Tongue (tissue), 2 donors: ENCODE measurements around the gene ATP5F1D. TPM values are rescaled to one million over a fixed set of nuclear protein-coding genes. Genes with fewer than 3 reads are reported as not detected.
"Not testable (repeated sequence)": the region's sequence is repeated elsewhere in the genome, so short reads cannot be mapped to it uniquely, and the experiment has no call there.

Experiments used
- DNase-seq: peaks from one replicate; pipeline ENCODE4 v3.0.0-alpha.2; 2015
- total RNA-seq: library from RNA; depleted of rRNA; stranded (reverse); fragments of >200 nt; gene quantifications from one replicate; pipeline ENCODE4 v1.2.3, GENCODE V29; 2014

Gene ATP5F1D
- total RNA-seq: 67.2 TPM

DNA sequence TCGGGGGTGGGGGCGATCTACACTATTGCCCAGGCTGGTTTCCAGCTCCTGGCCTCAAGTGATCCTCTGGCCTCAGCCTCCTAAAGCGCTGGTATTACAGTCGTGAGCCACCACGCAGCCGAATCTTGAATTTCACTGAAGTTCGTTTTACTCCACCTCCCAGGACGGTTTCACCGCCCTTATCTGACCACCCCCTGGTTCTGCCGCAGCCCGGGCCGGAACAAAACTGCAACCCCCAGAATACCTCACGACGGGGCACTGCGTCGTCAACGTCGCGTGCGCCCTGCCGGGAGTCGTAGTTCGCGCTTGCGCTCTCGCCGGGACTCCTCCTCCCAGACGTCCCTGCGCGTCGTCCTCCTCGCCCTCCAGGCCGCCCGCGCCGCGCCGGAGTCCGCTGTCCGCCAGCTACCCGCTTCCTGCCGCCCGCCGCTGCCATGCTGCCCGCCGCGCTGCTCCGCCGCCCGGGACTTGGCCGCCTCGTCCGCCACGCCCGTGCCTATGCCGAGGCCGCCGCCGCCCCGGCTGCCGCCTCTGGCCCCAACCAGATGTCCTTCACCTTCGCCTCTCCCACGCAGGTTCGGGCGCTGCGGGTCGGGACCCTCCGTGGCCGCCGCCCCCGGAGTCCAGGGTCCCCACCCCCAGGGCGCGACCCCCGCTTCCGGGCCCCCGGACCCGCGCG is at the start of gene ATP5F1D:
ATP5F1D (plus strand) TSS at position 335 of the 679 bp plus-strand sequence; CDS start at position 435, 100 bp downstream.
- peak; percentile 98 for DNase-seq

DNA sequence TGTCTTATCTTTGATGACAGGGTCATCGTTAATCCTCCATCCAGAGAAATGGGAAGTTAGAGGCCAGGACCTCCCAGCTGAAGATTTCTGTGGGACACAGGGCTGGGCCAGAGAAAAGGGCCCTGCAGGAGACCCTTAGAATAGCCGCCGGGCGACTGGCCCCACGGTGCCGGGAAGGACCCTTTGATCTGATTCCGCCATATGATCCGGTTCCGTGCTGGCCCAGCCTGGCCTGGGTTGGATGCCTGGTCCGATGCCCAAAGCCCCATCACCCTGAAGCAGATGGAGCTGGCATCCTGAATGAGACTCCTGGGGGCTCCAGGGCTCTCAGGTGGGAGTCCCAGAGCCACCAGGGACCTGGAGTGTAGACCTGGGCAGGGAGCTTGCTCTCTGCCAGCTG is 42.0 kb upstream of the ATP5F1D start:
- no peak for DNase-seq

DNA sequence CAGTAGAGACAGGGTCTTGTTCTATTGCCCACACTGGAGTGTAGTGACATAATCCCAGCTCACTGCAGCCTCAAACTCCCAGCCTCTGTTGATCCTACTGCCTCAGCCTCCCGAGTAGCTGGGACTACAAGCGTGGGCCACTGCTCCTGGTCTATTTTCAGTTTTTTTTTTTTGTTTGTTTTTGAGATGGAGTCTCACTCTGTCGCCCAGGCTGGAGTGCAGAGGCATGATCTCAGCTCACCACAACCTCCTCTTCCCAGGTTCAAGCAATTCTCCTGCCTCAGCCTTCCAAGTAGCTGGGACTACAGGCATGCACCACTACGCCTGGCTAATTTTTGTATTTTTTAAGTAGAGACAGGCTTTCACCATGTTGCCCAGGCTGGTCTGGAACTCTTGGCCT is 40.9 kb upstream of the ATP5F1D start:
- not testable (repeated sequence) for DNase-seq

DNA sequence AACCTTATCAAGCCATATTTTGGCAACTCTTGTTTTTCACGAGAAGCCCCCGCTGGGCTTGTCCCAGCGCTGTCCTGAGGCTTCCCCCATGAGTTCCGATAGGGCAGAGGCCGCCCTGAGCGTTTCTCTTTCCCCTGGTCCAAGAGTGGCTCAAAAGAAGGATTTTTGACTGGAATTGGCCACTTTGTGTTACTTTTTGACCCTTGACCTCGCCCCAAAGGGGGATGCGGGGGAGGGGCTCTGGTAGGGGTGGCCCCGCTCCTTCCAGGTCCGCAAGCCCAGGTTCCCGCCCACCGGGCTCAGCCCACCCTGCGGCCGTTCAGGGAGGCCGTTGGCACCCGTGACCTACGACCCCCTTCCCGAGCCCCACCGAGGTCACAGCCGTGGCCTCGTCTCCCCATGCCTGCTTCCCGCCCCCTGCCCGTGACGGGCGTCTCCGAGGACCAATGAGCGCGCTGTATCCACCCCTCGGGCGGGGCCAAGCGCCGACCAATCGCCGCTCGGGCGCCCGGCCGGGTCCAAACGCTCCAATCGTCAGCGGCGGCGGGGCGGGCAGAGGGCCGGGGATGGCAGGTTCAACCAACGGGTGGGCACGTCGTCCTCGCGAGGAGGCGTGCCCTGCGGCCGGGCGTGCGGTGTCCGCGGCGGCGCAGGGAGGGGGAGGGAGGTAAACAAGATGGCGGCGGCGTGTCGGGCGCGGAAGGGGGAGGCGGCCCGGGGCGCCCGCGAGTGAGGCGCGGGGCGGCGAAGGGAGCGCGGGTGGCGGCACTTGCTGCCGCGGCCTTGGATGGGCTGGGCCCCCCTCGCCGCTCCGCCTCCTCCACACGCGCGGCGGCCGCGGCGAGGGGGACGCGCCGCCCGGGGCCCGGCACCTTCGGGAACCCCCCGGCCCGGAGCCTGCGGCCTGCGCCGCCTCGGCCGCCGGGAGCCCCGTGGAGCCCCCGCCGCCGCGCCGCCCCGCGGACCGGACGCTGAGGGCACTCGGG is 36.1 kb upstream of the ATP5F1D start, which contains the start of gene STK11:
STK11 (plus strand) TSS at position 665 of the 986 bp plus-strand sequence. CDS start 1,136 bp downstream, outside the sequence.
- DNase-seq: peak; percentile 99

DNA sequence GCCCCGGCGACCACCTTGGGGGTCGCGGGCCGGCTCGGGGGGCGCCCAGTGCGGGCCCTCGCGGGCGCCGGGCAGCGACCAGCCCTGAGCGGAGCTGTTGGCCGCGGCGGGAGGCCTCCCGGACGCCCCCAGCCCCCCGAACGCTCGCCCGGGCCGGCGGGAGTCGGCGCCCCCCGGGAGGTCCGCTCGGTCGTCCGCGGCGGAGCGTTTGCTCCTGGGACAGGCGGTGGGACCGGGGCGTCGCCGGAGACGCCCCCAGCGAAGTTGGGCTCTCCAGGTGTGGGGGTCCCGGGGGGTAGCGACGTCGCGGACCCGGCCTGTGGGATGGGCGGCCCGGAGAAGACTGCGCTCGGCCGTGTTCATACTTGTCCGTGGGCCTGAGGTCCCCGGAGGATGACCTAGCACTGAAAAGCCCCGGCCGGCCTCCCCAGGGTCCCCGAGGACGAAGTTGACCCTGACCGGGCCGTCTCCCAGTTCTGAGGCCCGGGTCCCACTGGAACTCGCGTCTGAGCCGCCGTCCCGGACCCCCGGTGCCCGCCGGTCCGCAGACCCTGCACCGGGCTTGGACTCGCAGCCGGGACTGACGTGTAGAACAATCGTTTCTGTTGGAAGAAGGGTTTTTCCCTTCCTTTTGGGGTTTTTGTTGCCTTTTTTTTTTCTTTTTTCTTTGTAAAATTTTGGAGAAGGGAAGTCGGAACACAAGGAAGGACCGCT is 35.2 kb upstream of the ATP5F1D start:
- no peak for DNase-seq

DNA sequence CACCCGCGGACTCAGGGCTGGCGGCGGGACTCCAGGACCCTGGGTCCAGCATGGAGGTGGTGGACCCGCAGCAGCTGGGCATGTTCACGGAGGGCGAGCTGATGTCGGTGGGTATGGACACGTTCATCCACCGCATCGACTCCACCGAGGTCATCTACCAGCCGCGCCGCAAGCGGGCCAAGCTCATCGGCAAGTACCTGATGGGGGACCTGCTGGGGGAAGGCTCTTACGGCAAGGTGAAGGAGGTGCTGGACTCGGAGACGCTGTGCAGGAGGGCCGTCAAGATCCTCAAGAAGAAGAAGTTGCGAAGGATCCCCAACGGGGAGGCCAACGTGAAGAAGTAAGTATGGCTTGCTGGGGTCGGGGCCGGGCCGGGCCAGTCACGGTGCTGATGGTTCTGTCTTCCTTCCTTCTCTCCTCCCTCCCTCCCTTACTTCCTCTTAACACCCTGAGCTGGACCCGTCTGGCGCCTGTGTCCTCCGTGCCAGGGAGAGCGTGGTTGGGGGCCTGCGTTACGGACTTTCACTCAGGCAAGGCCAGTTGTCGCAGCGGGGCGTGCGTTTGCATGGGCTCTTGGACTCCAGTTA is 34.6 kb upstream of the ATP5F1D start:
- DNase-seq: no peak

DNA sequence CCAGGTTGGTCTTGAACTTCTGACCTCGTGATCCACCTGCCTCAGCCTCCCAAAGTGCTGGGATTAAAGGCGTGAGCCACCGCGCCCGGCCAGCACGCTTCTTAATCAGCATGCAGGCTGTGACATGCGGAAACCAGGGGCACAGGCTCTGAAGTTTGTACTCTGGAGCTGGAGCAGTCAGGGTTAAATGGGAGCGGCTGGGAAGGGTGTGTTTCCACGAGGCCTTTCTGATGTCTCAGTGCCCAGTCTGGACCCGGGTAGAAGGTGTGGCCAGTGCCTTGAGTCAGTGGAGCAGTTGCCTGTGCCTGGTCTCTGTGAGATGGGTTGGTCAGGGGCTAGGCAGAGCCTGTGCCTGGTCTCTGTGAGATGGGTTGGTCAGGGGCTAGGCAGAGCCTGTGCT is 32.7 kb upstream of the ATP5F1D start:
- DNase-seq: not testable (repeated sequence)

DNA sequence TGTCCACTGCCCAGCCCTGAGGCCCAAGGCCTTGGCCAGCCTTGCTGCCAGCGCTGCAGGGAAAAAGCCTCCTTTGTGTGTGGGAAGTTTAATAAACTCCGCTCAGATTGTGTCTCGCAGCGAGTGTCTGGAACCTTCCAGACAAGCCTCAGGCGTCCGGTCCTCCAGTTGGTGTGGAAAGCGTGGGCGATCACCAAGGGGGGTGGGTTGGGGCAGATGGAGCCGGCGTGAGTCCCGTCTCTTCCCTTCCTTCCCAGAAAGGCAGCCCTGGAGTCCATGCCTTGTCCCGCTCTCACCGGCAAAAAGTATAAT is 31.4 kb upstream of the ATP5F1D start:
- DNase-seq: no peak

DNA sequence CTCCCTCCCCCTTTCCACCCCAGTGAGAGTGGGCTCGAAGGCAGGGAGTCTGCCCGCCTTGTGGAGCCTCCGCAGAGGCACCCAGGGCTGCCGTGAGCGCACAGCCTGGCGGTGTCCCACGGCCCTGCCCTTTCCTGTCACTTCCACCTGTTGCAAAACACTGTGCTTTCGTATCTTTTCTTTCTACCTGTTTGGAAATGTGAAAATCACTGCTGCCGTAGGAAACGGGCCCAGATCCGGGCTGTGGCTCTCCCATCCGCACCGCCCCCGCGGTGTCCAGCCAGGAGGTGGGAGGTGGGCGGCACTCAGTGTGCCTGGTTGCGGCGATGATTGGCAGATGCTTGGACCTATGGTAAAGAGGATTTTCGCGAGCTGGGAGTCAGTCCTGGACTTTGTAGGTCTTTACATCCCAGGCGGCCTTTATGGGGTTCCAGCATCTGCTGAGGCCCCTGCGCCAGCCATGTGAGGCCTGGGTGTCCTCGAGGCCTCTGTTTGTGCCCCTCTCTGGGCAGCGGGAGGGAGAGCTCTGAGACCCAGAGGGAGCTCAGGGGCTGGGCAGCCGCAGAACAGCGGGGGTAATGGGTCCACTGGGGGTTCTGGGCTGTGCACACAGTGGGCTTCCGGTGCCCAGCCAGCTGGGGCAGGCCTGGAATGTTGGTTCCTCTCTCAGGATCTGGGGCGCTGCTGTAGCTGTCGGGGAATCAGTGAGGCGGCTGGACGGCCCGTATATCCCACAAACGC is 29.9 kb upstream of the ATP5F1D start:
- no peak for DNase-seq

DNA sequence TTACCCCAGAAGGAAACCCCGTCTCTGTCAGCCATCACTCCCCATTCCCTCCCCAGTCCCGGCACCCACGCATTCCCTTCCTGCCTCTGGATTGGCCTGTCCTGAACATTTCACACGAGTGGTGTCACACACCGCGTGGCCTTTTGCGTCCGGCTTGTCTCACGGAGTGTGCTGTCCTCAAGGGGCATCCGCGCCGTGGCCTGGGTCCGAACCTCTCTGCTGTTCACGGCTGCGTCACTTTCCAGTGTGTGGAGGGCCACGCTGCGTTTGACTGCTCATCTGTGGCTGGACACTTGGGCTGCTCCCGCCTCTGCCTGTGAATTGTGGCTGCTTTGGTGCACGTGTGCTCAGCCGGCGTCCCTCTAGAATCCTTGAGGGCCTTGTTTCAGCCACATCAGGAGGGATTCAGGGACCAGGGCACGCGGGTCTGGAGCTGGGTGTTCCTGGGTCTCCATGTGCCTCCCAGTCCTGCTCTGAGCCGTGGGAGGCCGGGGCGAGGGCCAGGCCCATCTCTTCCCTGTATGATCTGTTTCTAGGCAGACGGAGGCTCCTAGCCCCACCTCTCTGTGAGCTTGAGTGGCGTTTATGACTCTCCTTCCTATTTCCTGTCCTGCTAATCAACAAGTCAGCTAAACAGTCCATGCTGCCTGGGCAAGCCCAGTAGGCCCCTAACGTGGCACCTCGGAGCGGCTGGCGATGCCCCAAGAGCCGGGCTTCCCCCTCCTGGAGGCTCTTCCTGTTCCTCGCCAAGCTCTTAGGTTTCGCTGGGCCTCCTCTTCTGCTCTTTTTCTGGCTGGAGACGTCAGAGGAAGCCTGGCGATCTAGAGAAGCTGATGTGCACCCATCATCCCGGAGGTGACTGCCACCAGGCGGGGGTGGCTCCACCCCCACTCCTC is 27.9 kb upstream of the ATP5F1D start:
- peak; percentile 51 for DNase-seq

DNA sequence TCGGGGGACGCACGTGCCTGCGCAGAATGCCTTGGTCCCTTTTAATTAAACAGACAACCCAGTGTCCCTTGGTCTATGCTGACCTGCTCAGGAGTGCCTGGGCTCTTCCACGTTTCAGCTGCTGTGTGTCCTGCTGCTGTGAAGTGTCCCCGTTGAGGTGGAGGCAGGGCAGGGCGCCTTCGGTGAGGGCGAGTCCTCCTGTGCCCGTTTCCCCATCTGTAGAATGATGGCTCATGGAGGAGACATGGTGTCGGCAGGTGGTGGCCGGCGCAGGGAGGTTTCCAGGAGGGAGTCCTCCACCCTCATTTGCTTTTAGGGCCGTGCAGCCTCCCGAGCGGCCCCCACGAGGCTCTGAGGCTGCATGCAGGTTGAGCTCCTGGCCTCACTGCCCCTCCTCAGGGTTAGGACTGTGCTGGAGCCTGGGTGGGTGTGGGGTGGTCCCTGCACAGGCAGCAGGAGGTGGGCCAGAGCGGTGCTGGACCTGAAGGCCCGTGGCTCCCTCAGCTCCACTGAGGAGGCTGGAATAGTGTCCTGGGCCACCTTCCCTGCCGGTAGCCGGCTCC is 27.2 kb upstream of the ATP5F1D start:
- DNase-seq: no peak

DNA sequence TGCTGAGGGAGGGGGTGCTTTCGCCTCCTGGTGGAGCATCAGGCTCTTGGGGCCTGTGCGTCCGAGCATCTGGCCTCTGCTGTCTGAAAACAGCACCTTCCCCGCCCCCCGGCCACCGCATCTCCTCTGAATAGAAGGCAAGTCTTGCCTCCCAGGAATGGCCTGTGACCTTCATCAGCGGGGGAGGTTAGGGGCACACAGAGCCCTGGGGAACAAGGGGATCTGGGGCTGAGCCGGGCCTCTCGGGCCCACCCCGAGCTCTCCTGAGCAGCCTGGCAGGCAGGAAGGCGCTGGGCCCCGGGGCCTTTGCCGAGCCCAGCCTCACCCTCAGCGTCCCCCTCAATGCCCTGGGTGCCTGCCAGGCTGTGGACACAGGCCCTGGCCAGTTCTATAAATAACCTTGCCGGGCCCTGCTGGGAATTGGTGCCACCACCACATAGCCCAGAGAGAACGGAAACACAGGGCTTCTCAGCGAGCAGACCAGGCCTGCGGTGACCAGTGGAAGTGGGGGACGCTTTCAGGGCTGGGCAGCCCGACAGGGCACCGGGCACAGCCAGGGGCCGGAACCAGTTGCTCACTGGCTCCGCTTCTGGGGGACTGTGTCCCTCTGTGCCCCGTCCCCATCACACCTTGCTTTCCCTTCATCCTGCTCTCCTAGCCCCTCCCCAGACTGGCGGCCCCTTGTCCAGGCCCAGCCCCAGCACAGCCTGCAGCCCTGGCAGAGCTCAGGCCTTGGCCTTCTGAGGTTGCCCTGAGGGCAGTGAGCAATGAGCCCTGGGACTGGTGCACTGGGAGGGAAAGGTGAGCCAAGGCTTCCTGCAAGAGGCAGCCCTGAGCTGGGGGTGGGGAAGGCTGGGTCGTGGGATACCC is 26.5 kb upstream of the ATP5F1D start:
- DNase-seq: peak; percentile 59

DNA sequence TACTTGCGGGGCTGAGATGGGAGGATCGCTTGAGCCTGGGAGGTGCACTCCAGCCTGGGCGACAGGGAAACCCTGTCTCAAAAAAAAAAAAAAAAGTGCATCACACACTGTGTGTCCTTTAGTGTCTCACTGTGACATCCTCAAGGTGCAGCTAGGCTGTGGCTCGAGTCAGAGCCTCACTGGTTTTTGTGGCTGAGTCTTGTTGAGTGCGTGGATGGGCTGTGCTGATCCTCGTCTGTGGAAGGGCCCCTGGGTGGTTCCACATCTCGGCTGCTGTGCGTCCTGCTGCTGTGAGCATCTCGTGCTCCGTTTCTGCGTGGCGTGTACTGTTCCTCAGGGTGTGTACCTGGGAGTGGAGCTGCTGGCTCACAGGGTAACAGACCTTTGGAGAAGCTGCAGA is 24.8 kb upstream of the ATP5F1D start:
- DNase-seq: no peak

DNA sequence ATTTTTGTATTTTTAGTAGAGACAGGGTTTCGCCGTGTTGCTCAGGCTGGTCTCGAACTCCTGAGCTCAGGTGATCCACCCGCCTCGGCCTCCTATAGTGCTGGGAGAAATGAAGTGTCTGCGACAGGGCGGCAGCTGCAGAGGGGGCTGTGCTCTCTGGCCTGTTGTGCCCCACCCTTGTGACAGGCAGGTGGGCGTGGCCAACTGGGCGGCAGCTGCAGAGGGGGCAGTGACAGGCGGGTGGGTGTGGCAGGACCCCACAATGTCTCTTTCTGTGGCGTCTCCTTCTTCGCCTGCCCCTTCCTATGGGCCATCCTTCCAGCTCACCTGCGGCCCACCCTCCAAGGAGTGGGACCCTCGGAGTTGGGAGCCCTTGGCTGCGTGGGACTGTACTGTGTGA is 24.2 kb upstream of the ATP5F1D start:
- DNase-seq: peak; percentile 92

DNA sequence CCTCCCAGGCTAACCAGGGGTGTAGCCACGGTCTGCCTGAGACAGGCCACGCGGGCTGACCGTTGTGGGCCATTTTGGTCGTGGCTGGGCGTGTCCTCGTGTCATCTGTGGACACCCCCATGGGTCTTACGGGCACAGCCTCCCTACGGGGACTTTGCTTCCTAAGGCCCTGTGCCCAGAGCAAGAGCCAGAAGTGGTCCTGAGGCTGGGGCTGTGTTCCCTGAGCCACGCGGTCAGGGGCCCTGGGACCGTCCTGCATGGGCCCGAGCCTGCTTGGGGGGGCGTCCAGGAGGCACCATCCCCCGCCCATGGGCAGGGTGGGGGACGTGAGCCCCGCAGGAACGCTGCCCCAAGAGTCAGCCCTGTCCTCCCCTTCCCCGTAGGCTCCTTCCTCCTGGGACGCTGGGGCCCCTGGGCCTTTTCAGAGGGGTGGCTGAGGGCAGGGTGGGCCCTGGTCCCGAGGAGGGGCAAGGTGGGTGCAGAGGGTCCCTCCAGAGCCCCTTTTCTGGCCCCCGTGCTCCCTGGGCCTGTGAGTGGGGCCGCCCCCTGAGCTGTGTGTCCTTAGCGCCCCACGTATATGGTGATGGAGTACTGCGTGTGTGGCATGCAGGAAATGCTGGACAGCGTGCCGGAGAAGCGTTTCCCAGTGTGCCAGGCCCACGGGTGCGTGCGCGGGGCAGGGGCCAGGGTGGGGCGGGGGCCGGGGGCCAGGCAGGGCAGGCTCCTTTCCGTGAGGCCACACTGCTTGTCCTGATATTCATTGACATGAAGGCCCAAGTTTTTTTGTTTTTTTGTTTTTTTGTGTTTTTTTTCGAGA is 22.6 kb upstream of the ATP5F1D start:
- DNase-seq: no peak

DNA sequence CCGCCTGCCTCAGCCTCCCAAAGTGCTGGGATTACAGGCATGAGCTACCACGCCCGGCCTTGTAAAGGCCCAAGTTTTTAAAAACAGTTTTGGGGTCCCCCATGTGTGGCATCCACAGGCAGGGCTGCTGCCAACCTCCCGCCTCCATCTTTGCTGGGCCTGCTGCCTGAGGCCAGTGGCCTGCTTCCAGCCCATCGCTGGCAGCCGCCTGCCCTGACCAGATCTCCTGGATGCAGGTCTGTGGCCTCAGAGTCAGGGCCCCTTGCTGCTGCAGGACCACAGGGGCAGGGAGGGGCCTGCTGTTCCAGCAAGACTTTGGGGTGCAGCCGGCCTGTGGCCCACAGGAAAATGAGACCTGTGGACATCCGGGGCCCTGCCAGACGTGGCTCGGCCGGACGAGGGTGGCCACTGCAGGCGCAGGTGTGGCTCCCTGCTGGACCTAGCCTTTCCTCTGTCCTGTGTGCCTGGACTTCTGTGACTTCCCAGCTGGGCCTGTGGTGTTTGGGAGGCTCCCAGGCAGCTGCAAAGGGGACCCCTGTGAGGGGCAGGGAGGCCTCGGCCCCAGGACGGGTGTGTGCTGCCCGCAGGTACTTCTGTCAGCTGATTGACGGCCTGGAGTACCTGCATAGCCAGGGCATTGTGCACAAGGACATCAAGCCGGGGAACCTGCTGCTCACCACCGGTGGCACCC is 21.6 kb upstream of the ATP5F1D start:
- DNase-seq: no peak

DNA sequence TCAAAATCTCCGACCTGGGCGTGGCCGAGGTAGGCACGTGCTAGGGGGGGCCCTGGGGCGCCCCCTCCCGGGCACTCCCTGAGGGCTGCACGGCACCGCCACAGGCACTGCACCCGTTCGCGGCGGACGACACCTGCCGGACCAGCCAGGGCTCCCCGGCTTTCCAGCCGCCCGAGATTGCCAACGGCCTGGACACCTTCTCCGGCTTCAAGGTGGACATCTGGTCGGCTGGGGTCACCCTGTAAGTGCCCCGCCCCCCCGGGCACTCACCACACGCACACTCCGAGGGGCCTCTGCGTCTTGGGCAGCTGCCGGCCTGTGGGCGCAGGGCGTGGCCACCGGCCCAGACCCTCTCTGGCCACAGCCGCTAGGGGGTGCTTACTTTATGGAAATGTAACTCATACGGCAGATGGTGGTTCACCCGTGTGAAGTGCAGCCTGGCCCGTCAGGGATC is 21.0 kb upstream of the ATP5F1D start:
- DNase-seq: no peak
